OCI-LY1 (cell line): ENCODE data around the gene ATXN1.

Experiments used
- H2AFZ ChIP-seq: fragments of 200-600 bp; sonication (generic), shearing (Covaris generic); 2 replicates; pipeline ENCODE4 v1.6.0; 2014; ENCODE audit warnings: antibody characterized with exemption, mild to moderate bottlenecking, low read length
- H3F3A ChIP-seq: fragments of 200-600 bp; sonication (generic), shearing (Covaris generic); 2 replicates; pipeline ENCODE4 v1.6.0; 2014; ENCODE audit warnings: mild to moderate bottlenecking, antibody characterized with exemption, low read length, moderate library complexity; ENCODE audit not compliant: insufficient read depth
- H3K27ac ChIP-seq: fragments of 200-600 bp; sonication (generic); 2 replicates; pipeline ENCODE4 v1.5.1; 2014; ENCODE audit warnings: low read length, mixed run types, mild to moderate bottlenecking, low read depth; ENCODE audit not compliant: poor library complexity, severe bottlenecking
- H3K27me3 ChIP-seq: fragments of 200-600 bp; sonication (generic); 2 replicates; pipeline ENCODE4 v1.6.0; 2014; ENCODE audit warnings: antibody characterized with exemption, mild to moderate bottlenecking, low read length, moderate library complexity; ENCODE audit not compliant: insufficient read depth
- H3K36me3 ChIP-seq: fragments of 200-600 bp; sonication (generic); 2 replicates; pipeline ENCODE4 v1.6.1; 2014; ENCODE audit warnings: mild to moderate bottlenecking, antibody characterized with exemption, low read length, moderate library complexity, mixed read lengths; ENCODE audit not compliant: insufficient read depth
- H3K4me1 ChIP-seq: fragments of 200-600 bp; sonication (generic); 2 replicates; pipeline ENCODE4 v1.5.1; 2014; ENCODE audit warnings: mild to moderate bottlenecking, low read length, moderate library complexity; ENCODE audit not compliant: insufficient read depth, severe bottlenecking
- H3K4me2 ChIP-seq: fragments of 200-600 bp; sonication (generic), shearing (Covaris generic); 2 replicates; pipeline ENCODE4 v1.6.1; 2014; ENCODE audit warnings: low read length
- H3K4me3 ChIP-seq: fragments of 200-600 bp; sonication (generic); 2 replicates; pipeline ENCODE4 v1.5.1; 2014; ENCODE audit warnings: low read length, low read depth, mild to moderate bottlenecking, mixed read lengths; ENCODE audit not compliant: poor library complexity, severe bottlenecking
- H3K79me2 ChIP-seq: fragments of 200-600 bp; shearing (Covaris generic); 2 replicates; pipeline ENCODE4 v1.6.1; 2016; ENCODE audit warnings: mixed run types, low read length, mixed read lengths; ENCODE audit not compliant: insufficient read depth
- H3K9ac ChIP-seq: fragments of 200-600 bp; sonication (generic), shearing (Covaris generic); 2 replicates; pipeline ENCODE4 v1.6.1; 2014; ENCODE audit warnings: mild to moderate bottlenecking, low read length, mixed read lengths
- H3K9me2 ChIP-seq: fragments of 200-600 bp; sonication (generic), shearing (Covaris generic); 2 replicates; pipeline ENCODE4 v1.6.1; 2014; ENCODE audit warnings: low read depth, mild to moderate bottlenecking, low read length, mixed read lengths
- H3K9me3 ChIP-seq: fragments of 200-600 bp; shearing (Covaris generic); 2 replicates; pipeline ENCODE4 v1.6.1; 2014; ENCODE audit warnings: low read length, mixed read lengths
- H4K20me1 ChIP-seq: fragments of 200-600 bp; sonication (generic), shearing (Covaris generic); 2 replicates; pipeline ENCODE4 v1.6.0; 2016; ENCODE audit warnings: mild to moderate bottlenecking, low read length; ENCODE audit not compliant: insufficient read depth
- EZH2 ChIP-seq: fragments of 200-600 bp; sonication (generic), shearing (Covaris generic); IDR thresholded peaks from 2 replicates; pipeline ENCODE4 v1.8.0; 2017; ENCODE audit warnings: borderline replicate concordance, mixed run types, mild to moderate bottlenecking, antibody characterized with exemption, low read length, moderate library complexity, mixed read lengths
- TF ChIP-seq, protein P1 (sequence below): fragments of 200-600 bp; sonication (generic), shearing (Covaris generic); IDR thresholded peaks from 2 replicates; pipeline ENCODE4 v1.5.1; 2017; ENCODE audit warnings: mild to moderate bottlenecking, antibody characterized with exemption, low read length, moderate library complexity, mixed read lengths

ATXN1 gene

GRCh38 chr6:16723826-16724225, 37.4 kb downstream of the ATXN1 start:
- no peaks in the 10 kb centered on the region for H3K4me1 ChIP-seq
- H2AFZ ChIP-seq = no peak overlapping the region
- H3K27me3 ChIP-seq = no peaks in the 10 kb centered on the region
- no peak overlapping the region for H3K9ac ChIP-seq
- no peaks in the 10 kb centered on the region for H4K20me1 ChIP-seq
- no peaks in the 10 kb centered on the region for H3K9me2 ChIP-seq
- no peaks in the 10 kb centered on the region for H3F3A ChIP-seq
- no peak overlapping the region for H3K27ac ChIP-seq
- H3K36me3 ChIP-seq = no peaks in the 10 kb centered on the region
- no peaks in the 10 kb centered on the region for H3K9me3 ChIP-seq
- no peak overlapping the region for H3K4me2 ChIP-seq
- no peaks in the 10 kb centered on the region for H3K79me2 ChIP-seq
- TF ChIP-seq, protein P1, sequence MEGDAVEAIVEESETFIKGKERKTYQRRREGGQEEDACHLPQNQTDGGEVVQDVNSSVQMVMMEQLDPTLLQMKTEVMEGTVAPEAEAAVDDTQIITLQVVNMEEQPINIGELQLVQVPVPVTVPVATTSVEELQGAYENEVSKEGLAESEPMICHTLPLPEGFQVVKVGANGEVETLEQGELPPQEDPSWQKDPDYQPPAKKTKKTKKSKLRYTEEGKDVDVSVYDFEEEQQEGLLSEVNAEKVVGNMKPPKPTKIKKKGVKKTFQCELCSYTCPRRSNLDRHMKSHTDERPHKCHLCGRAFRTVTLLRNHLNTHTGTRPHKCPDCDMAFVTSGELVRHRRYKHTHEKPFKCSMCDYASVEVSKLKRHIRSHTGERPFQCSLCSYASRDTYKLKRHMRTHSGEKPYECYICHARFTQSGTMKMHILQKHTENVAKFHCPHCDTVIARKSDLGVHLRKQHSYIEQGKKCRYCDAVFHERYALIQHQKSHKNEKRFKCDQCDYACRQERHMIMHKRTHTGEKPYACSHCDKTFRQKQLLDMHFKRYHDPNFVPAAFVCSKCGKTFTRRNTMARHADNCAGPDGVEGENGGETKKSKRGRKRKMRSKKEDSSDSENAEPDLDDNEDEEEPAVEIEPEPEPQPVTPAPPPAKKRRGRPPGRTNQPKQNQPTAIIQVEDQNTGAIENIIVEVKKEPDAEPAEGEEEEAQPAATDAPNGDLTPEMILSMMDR = no peak
- TF ChIP-seq EZH2 = no peak
- H3K4me3 ChIP-seq = no peak overlapping the region

- Histone ChIP-seq H3K9me2 (no peaks in the 10 kb centered on the region), H3F3A (no peaks in the 10 kb centered on the region), H3K27ac (no peak overlapping the region), H3K4me2 (no peak overlapping the region), H3K79me2 (no peaks in the 10 kb centered on the region), H3K4me3 (no peak overlapping the region), H4K20me1 (no peaks in the 10 kb centered on the region), H3K36me3 (no peaks in the 10 kb centered on the region), H3K27me3 (no peaks in the 10 kb centered on the region), H3K4me1 (no peaks in the 10 kb centered on the region), H3K9ac (no peak overlapping the region), H2AFZ (no peak overlapping the region), H3K9me3 (no peaks in the 10 kb centered on the region)
- TF ChIP-seq EZH2 = no peak
- TF ChIP-seq, protein P1 = no peak
Measured at GRCh38 chr6:16723402-16723801, 37.9 kb downstream of the ATXN1 start.

DNA sequence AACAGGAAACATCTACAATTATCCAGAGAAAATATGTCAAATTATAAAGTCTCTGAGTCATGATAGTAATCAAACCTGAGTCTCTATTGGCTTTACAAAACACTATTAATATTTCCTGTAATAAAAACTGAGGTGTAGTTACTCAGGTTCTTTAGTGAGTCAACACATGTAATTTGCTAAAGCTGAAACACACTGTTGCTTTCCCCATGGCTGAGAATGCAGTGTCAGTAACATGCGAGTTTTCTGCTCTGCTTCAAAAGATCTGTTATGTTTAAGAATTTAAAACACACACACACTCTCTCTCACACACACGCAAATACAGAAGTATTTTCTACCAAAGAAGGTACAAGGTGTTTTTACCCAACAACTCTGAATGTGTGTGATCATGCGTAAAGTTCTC, 38.6 kb downstream of the ATXN1 start:
- no peak overlapping the region for H3K4me2 ChIP-seq
- H2AFZ ChIP-seq = no peak overlapping the region
- no peaks in the 10 kb centered on the region for H3K9me3 ChIP-seq
- no peak overlapping the region for H3K9ac ChIP-seq
- H3K27ac ChIP-seq = no peak overlapping the region
- H3K36me3 ChIP-seq = no peaks in the 10 kb centered on the region
- H4K20me1 ChIP-seq = no peaks in the 10 kb centered on the region
- no peaks in the 10 kb centered on the region for H3K27me3 ChIP-seq
- no peak overlapping the region for H3K4me3 ChIP-seq
- no peaks in the 10 kb centered on the region for H3K79me2 ChIP-seq
- no peaks in the 10 kb centered on the region for H3F3A ChIP-seq
- no peaks in the 10 kb centered on the region for H3K4me1 ChIP-seq
- H3K9me2 ChIP-seq = no peaks in the 10 kb centered on the region
- TF ChIP-seq, protein P1 = no peak
- no peak for TF ChIP-seq EZH2
